Endothelial cell of umbilical vein (primary cell): ENCODE data around the gene BACH2. TPM values are rescaled to one million over a fixed set of nuclear protein-coding genes. Genes with fewer than 3 reads are reported as not detected.

Experiments
- BruUV-seq: library from RNA; stranded (reverse); fragments of 400-500 nt; replicated peaks from 2 replicates; lab custom pipeline; 2021; lab: Mats Ljungman, UMichigan
- CTCF ChIA-PET: fragments of 300-600, 350-600 bp; sonication (Branson Sonifier 250); formaldehyde crosslinking; loops from one replicate; lab custom pipeline; 2021; ENCODE audit warnings: antibody characterized with exemption, inconsistent platforms; lab: Charles Lee
- POLR2A ChIA-PET: fragments of 300-600, 350-600 bp; sonication (Branson Sonifier 250); formaldehyde crosslinking; loops from one replicate; lab custom pipeline; 2021; ENCODE audit warnings: antibody characterized with exemption, inconsistent platforms; lab: Charles Lee
- DNase-seq: peaks from one replicate; pipeline ENCODE4 v3.0.0-alpha.2; 2011; ENCODE audit warnings: low read depth, low spot score
- FAIRE-seq: peaks from 2 replicates; lab custom pipeline; 2011; peaks lifted over from hg19 to GRCh38; lab: Jason Lieb, UNC
- H2AFZ ChIP-seq: 2 replicates; pipeline ENCODE4 v1.6.0; 2012; ENCODE audit warnings: low read depth, low read length, control low read depth, inconsistent platforms
- H3K27ac ChIP-seq: 2 replicates; pipeline ENCODE4 v1.5.1; 2011; ENCODE audit warnings: low read depth, mild to moderate bottlenecking, control low read depth, low read length, moderate library complexity; ENCODE audit not compliant: insufficient read depth
- H3K27me3 ChIP-seq, 2 experiments: 2 replicates each; pipeline versions ENCODE4 v1.6.0 to v1.6.1; 2011; ENCODE audit warnings: low read length in 2 of 2, mixed read lengths in 1 of 2; ENCODE audit not compliant: control insufficient read depth in 2 of 2, insufficient read depth in 2 of 2
- H3K36me3 ChIP-seq, 2 experiments: 2 replicates in 1 of 2; 3 replicates in 1 of 2; pipeline ENCODE4 v1.5.1; 2011; ENCODE audit warnings: low read length in 2 of 2, mild to moderate bottlenecking in 1 of 2, moderate library complexity in 1 of 2; ENCODE audit not compliant: control insufficient read depth in 2 of 2, insufficient read depth in 2 of 2; ENCODE audit errors: extremely low read depth in 1 of 2
- H3K4me1 ChIP-seq: 3 replicates; pipeline ENCODE4 v1.5.1; 2011; ENCODE audit warnings: mild to moderate bottlenecking, low read length; ENCODE audit not compliant: control insufficient read depth, insufficient read depth; ENCODE audit errors: extremely low read depth
- H3K4me2 ChIP-seq: 2 replicates; pipeline ENCODE4 v1.6.1; 2011; ENCODE audit warnings: low read length, control low read depth, mixed read lengths; ENCODE audit not compliant: insufficient read depth
- H3K4me3 ChIP-seq, 3 experiments: fragments of 200-600 bp in 1 of 3; sonication (generic), shearing (Covaris generic) in 1 of 3; replicated peaks in 1 of 3; 2 replicates each; pipeline ENCODE4 v1.5.1; 2011 to 2016; ENCODE audit warnings: control low read depth in 3 of 3, low read length in 3 of 3, mild to moderate bottlenecking in 2 of 3, inconsistent platforms in 1 of 3, low read depth in 1 of 3, moderate library complexity in 1 of 3; ENCODE audit not compliant: insufficient read depth in 1 of 3
- H3K79me2 ChIP-seq: 2 replicates; pipeline ENCODE4 v1.6.0; 2012; ENCODE audit warnings: low read length, inconsistent platforms; ENCODE audit not compliant: control insufficient read depth, insufficient read depth
- H3K9ac ChIP-seq: replicated peaks from 2 replicates; pipeline ENCODE3; 2011; ENCODE audit warnings: low read length, control low read depth; ENCODE audit not compliant: insufficient read depth; ENCODE audit errors: extremely low read depth
- H3K9me1 ChIP-seq: replicated peaks from 3 replicates; pipeline ENCODE4 v1.6.0; 2011; ENCODE audit warnings: mild to moderate bottlenecking, low read length; ENCODE audit not compliant: control insufficient read depth, insufficient read depth; ENCODE audit errors: extremely low read depth
- H3K9me3 ChIP-seq: replicated peaks from 2 replicates; pipeline ENCODE4 v1.5.1; 2012; ENCODE audit warnings: low read length, inconsistent platforms; ENCODE audit not compliant: control insufficient read depth, insufficient read depth
- H4K20me1 ChIP-seq: replicated peaks from 2 replicates; pipeline ENCODE3; 2011; ENCODE audit warnings: mild to moderate bottlenecking, low read length; ENCODE audit not compliant: control insufficient read depth, insufficient read depth; ENCODE audit errors: extremely low read depth
- CTCF ChIP-seq, 2 donors: IDR thresholded peaks; 1 replicate in 1 of 2; 2 replicates in 1 of 2; pipeline ENCODE4 v1.5.1; 2011; ENCODE audit warnings: low read length in 2 of 2, mild to moderate bottlenecking in 2 of 2, moderate library complexity in 2 of 2, control low read depth in 1 of 2, inconsistent platforms in 1 of 2, low read depth in 1 of 2; ENCODE audit not compliant: insufficient read depth in 1 of 2; ENCODE audit errors: extremely low read depth in 1 of 2
- EZH2 ChIP-seq: IDR thresholded peaks from 2 replicates; pipeline ENCODE4 v1.6.1; 2012; ENCODE audit warnings: borderline replicate concordance, low read depth, mild to moderate bottlenecking, moderate library complexity, low read length, inconsistent platforms; ENCODE audit not compliant: severe bottlenecking
- FOS ChIP-seq: IDR thresholded peaks from 2 replicates; pipeline ENCODE4 v1.6.1; 2011; ENCODE audit warnings: mild to moderate bottlenecking, low read length, moderate library complexity, borderline replicate concordance; ENCODE audit not compliant: insufficient read depth
- GATA2 ChIP-seq: IDR thresholded peaks from 2 replicates; pipeline ENCODE4 v1.7.0; 2011; ENCODE audit warnings: low read depth, mild to moderate bottlenecking, moderate library complexity, mixed read lengths, low read length; ENCODE audit not compliant: insufficient read length, insufficient read depth
- JUN ChIP-seq: IDR thresholded peaks from 2 replicates; pipeline ENCODE4 v1.6.1; 2011; ENCODE audit warnings: borderline replicate concordance, low read depth; ENCODE audit not compliant: insufficient read length, insufficient read depth
- MAX ChIP-seq: IDR thresholded peaks from 2 replicates; pipeline ENCODE4 v1.6.1; 2011; ENCODE audit not compliant: insufficient read depth, insufficient read length
- MYC ChIP-seq: IDR thresholded peaks from one replicate; pipeline ENCODE4 v1.6.1; 2011; ENCODE audit warnings: mild to moderate bottlenecking, low read depth, low read length
- POLR2A ChIP-seq: IDR thresholded peaks from 2 replicates; pipeline ENCODE4 v1.6.1; 2012; ENCODE audit warnings: low read depth, mild to moderate bottlenecking, control low read depth, low read length
- POLR2AphosphoS5 ChIP-seq: IDR thresholded peaks from 2 replicates; pipeline ENCODE4 v1.6.1; 2012; ENCODE audit warnings: low read depth, mild to moderate bottlenecking, control low read depth, low read length, moderate library complexity; ENCODE audit not compliant: insufficient read depth
- dilution Hi-C: fragments of 300-500 bp; cut with MboI; formaldehyde crosslinking; loops from one replicate; pipeline ENCODE4 v1.15.0; 2019; ENCODE audit warnings: low sequenced_read_pairs; ENCODE audit not compliant: extremely low pct_ligation_motif_present
- intact Hi-C: fragments of 100-400 bp; cut with micrococcal nuclease; formaldehyde crosslinking; loops from one replicate; pipeline ENCODE4 v1.10.0; 2022
- polyA plus RNA-seq, 4 experiments: library from polyadenylated mRNA; depleted of rRNA in 3 of 4; stranded (reverse) in 3 of 4; unstranded in 1 of 4; fragments of >200 nt; gene quantifications; 2 replicates each; pipeline versions ENCODE4 v1.2.1 to v1.2.3, GENCODE V29; 2011 to 2012; ENCODE audit warnings: missing spikeins in 1 of 4
- total RNA-seq: library from RNA; stranded (reverse); gene quantifications from 2 replicates; pipeline ENCODE4 v1.2.3, GENCODE V29; 2021

The BACH2 gene
- total and polyA plus RNA-seq, 2 donors (not counting 3 experiments of a cell fraction or from before 2014, with no cell fraction given): 1.7 to 5.6 TPM

- H3K9ac ChIP-seq: no peak overlapping the region
- no peak overlapping the region for H3K27ac ChIP-seq
- H4K20me1 ChIP-seq: no peaks in the 10 kb centered on the region
- TF ChIP-seq EZH2: no peak
- no peak for TF ChIP-seq MYC
- TF ChIP-seq JUN: no peak
- TF ChIP-seq POLR2A: no peak
- no peak for TF ChIP-seq POLR2AphosphoS5
- TF ChIP-seq MAX: no peak
- no peak for TF ChIP-seq GATA2
- TF ChIP-seq CTCF (IDR thresholded peaks at IDR 0.05; ENCODE audit: extremely low read depth in 1 of 2, insufficient read depth in 1 of 2, low read depth in 1 of 2, low read length in 2 of 2): no peak
- TF ChIP-seq FOS: no peak
- intact Hi-C loops (no loop called here), dilution Hi-C loops (no loop called here)
- H3K27me3 ChIP-seq: no peaks in the 10 kb centered on the region
- ChIA-PET CTCF (no interaction called here), POLR2A (no interaction called here)
- H3K4me1 ChIP-seq: peaks cover 12% of the 10 kb centered on the region
- no peak overlapping the region for H3K4me3 ChIP-seq
- no peak overlapping the region for H2AFZ ChIP-seq
- FAIRE-seq (no peak), DNase-seq (no peak)
- no peaks in the 10 kb centered on the region for H3K79me2 ChIP-seq
- no TSS peak for BruUV-seq
- H3K9me1 ChIP-seq: no peaks in the 10 kb centered on the region
- no peak overlapping the region for H3K4me2 ChIP-seq
- no peaks in the 10 kb centered on the region for H3K9me3 ChIP-seq
- H3K36me3 ChIP-seq: no peaks in the 10 kb centered on the region
Observed at GRCh38 chr6:89932245-89932802, 364.3 kb downstream of the BACH2 start.
